Activated CD8-positive, alpha-beta T cell treated with anti-CD3 and anti-CD28 coated beads, Interleukin-2, amount 10 ng/mL, durations not matched to agents 7 days and 5 days (primary cell): Measurements from ENCODE around the gene ETV6. TPM values are rescaled to one million over a fixed set of nuclear protein-coding genes. Genes with fewer than 3 reads are reported as not detected.
A peak's percentile ranks its signal among the peaks of the same experiment; 100 is the strongest.

Source experiments
- ATAC-seq: fragments of 150-1000 bp; cut with Tn5 transposase; one replicate; pipeline ENCODE4 v1.10.0; 2021; ENCODE audit warnings: moderate library complexity
- CTCF ChIA-PET: fragments of 350-600 bp; sonication (Branson Sonifier 250); formaldehyde crosslinking; loops from one replicate; lab custom pipeline; 2021; ENCODE audit warnings: antibody characterized with exemption; lab: Charles Lee
- POLR2A ChIA-PET: fragments of 350-600 bp; sonication (Branson Sonifier 250); formaldehyde crosslinking; loops from one replicate; lab custom pipeline; 2021; ENCODE audit warnings: antibody characterized with exemption; lab: Charles Lee
- DNase-seq: peaks from one replicate; pipeline ENCODE4 v3.0.0-alpha.2; 2020
- H3K27ac Mint-ChIP-seq: one replicate; pipeline ENCODE4 v1.8.0; 2021; ENCODE audit warnings: mild to moderate bottlenecking, mixed read lengths
- H3K27me3 Mint-ChIP-seq: one replicate; pipeline ENCODE4 v1.8.0; 2021; ENCODE audit warnings: low read depth, mixed read lengths
- H3K36me3 Mint-ChIP-seq: one replicate; pipeline ENCODE4 v1.8.0; 2021; ENCODE audit warnings: low read depth, mixed read lengths
- H3K4me1 Mint-ChIP-seq: one replicate; pipeline ENCODE4 v1.8.0; 2021; ENCODE audit warnings: low read depth, mixed read lengths
- H3K4me3 Mint-ChIP-seq: one replicate; pipeline ENCODE4 v1.8.0; 2021; ENCODE audit warnings: mild to moderate bottlenecking, mixed read lengths
- H3K9me3 Mint-ChIP-seq: one replicate; pipeline ENCODE4 v1.8.0; 2022; ENCODE audit warnings: mixed read lengths; ENCODE audit not compliant: insufficient read depth
- total RNA-seq, 2 experiments: library from RNA; stranded (reverse); gene quantifications; one replicate each; pipeline ENCODE4 v1.2.3, GENCODE V29; 2021

ETV6 gene
- total RNA-seq, 2 experiments from 2014 or later = 22.1 to 26.1 TPM

DNA sequence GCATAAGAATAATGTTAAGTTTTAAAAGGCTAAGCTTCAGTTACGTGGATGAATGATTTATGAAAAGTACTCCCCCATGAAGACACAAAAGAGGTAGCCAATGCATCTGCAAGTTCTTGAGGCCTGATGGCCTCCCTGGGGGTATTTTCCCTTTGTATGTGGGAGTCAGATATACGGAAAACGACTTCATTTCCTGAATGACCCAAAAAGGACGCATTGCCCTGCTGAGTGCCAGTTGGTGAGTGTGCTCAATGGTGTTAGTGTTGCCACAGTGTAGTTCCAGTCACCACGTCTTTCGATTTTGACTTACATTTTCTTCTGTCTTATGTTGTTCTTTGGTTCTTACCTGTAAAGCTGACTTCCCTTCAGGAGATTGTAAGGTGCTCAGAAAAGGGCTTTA lies 8.0 kb downstream of the ETV6 start:
- Mint-ChIP-seq H3K27me3 (no peaks in the 10 kb centered on the region), H3K27ac (no peak overlapping the region), H3K9me3 (no peaks in the 10 kb centered on the region), H3K4me3 (no peak overlapping the region), H3K36me3 (peaks cover 27% of the 10 kb centered on the region), H3K4me1 (peaks cover 65% of the 10 kb centered on the region)
- ChIA-PET POLR2A (interaction anchor here (1.1 kb wide), 1 partner anchor 9 kb away, joined by 3 read pairs; no protein-coding TSS in a partner anchor), CTCF (interaction anchor here (0.7 to 4.2 kb wide), 3 partner anchors 110 to 376 kb away, joined by 3 to 16 read pairs (median 3); no protein-coding TSS in a partner anchor)
- ATAC-seq = no peak
- DNase-seq = no peak

DNA sequence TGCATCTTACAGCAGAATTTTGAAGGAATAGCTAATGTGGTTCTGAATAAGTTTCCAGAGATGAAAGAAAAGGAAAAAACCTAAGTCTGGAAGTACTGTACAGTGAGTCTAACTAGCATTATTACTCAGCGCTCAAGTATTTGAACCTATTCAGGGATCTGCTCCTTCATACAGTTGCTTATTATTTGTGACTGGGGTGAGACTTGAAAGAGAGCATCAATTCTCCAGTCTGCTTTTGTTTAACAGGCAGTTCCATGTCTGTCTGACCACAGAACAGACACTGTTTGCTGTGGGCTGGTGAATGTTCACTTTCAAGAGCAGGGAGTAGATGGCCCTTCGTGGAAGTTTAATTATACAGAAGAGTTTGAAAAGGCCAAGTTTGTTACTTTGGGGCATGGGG lies 9.3 kb downstream of the ETV6 start:
- ChIA-PET CTCF (interaction anchor here (0.6 to 4.2 kb wide), 2 partner anchors 15 to 374 kb away, joined by 3 to 16 read pairs; no protein-coding TSS in a partner anchor), POLR2A (interaction anchor here (1.3 kb wide), 1 partner anchor 9 kb away, joined by 6 read pairs; the partner anchor contains the start of gene ETV6)
- DNase-seq = no peak
- Mint-ChIP-seq H3K27me3 (no peaks in the 10 kb centered on the region), H3K4me1 (peaks cover 56% of the 10 kb centered on the region), H3K9me3 (no peaks in the 10 kb centered on the region), H3K27ac (no peak overlapping the region), H3K36me3 (peaks cover 28% of the 10 kb centered on the region), H3K4me3 (no peak overlapping the region)
- ATAC-seq = no peak

DNA sequence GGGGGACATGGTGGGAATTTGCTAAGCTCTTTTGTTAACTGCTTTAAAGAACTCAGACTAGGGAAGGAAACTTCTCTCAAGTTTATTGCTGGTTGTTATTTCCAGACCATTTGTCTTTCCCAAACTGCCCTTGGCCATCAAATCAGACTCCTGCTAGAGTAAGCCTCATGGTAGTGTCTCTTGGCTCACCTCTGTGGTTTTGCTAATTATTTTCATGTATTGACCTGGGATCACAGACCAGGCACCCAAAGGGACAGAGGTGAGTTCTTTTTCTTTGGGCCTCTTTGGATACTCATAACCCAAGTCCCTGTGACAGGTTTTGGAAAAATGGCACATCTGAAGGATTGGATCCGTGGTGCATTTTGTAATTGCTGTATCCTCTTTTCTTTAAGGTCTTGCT lies 11.2 kb downstream of the ETV6 start:
- Mint-ChIP-seq H3K9me3 (no peaks in the 10 kb centered on the region), H3K4me1 (peaks cover 44% of the 10 kb centered on the region), H3K36me3 (peaks cover 35% of the 10 kb centered on the region), H3K27ac (no peak overlapping the region), H3K27me3 (no peaks in the 10 kb centered on the region), H3K4me3 (no peak overlapping the region)
- ChIA-PET CTCF (interaction anchor here (1.4 kb wide), 1 partner anchor 8 kb away, joined by 4 read pairs; no protein-coding TSS in a partner anchor), POLR2A (no interaction called here)
- no peak for DNase-seq
- no peak for ATAC-seq

DNA sequence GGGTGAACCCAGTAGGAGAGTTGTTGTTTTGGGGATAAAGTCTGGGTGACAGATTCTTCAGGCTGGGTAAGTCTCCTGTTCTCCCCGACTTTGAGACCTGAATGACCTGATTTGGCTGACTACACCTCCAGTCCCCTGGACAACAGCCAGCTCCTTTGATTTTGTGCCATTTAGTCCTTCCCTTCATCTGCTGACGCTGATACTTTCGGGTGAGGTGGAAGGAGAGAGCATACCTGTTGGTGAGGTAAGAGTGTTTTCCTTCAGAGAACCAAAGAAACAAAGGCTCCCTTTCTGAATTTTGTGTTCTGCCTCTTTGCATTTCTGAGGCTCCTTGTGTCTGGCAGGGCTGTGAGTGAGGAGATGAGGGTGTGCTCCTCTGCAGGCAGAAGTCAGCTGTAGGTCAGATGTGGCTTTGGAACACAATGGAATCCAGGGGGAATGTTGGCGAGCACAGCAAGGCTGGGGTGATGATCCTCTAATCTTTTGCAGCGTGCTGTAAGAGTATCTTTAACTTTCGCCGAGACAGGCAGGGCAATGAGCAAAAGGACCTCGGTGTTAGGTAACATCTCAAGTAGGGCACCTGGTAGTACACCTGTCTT lies 12.1 kb downstream of the ETV6 start:
- CTCF ChIA-PET = interaction anchor here (0.7 to 1.9 kb wide), 2 partner anchors 11 to 372 kb away, joined by 4 to 7 read pairs; no protein-coding TSS in a partner anchor
- DNase-seq = no peak
- Mint-ChIP-seq H3K4me3 (no peak overlapping the region), H3K4me1 (peaks cover 38% of the 10 kb centered on the region), H3K27me3 (no peaks in the 10 kb centered on the region), H3K36me3 (peaks cover 35% of the 10 kb centered on the region), H3K9me3 (no peaks in the 10 kb centered on the region), H3K27ac (no peak overlapping the region)
- POLR2A ChIA-PET = interaction anchor here (1.7 kb wide), 1 partner anchor 12 kb away, joined by 5 read pairs; the partner anchor contains the start of gene ETV6
- no peak for ATAC-seq

DNA sequence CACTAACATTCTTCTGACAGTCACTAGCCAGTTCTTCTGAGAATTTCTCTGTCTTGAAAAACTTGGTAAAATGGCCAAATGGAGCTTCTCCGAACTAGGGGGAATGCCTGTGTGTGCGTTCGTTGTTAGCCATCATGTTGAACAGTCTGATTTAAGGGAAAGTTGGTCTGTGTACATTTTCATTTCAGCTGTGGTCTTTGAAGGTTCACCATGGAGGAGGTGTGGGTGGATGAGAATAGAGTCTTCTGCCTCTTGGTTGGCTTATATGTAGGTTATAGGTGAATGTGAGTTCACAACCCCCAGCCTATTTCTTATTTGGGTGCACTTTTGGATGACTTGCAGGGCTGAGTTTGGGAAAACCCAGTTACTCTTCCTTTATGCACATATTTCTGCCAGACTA lies 12.9 kb downstream of the ETV6 start:
- peaks cover 34% of the 10 kb centered on the region for H3K36me3 Mint-ChIP-seq
- H3K4me3 Mint-ChIP-seq = no peak overlapping the region
- H3K27me3 Mint-ChIP-seq = no peaks in the 10 kb centered on the region
- ATAC-seq (no peak), DNase-seq (no peak)
- H3K9me3 Mint-ChIP-seq = no peaks in the 10 kb centered on the region
- POLR2A ChIA-PET = interaction anchor here (1.7 kb wide), 1 partner anchor 13 kb away, joined by 5 read pairs; the partner anchor contains the start of gene ETV6
- CTCF ChIA-PET = interaction anchor here (1.9 kb wide), 1 partner anchor 371 kb away, joined by 7 read pairs; no protein-coding TSS in a partner anchor
- H3K4me1 Mint-ChIP-seq = peaks cover 36% of the 10 kb centered on the region
- peak overlapping the region; percentile 22 for H3K27ac Mint-ChIP-seq

DNA sequence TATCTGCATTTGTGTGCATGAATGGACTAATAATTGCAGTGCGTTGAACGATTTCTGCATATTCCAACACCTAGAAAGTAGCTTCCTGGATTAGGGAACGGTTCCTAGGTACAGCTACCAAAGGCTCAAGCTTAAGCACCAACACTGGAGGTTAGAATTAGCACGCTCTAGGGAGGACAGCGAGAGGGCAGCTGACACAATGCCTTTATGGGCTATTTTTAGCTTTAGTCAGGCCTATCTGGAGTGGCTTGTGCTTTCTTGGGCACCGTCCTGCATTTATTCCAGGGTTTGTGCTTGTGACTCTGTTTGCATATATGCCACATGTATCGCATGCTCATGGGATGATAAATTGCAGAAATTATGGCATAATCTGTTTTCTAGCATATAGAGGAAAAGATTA lies 13.7 kb downstream of the ETV6 start:
- no peaks in the 10 kb centered on the region for H3K9me3 Mint-ChIP-seq
- ChIA-PET CTCF (interaction anchor here (1.1 to 1.9 kb wide), 2 partner anchors 370 kb away, joined by 4 to 7 read pairs; no protein-coding TSS in a partner anchor), POLR2A (interaction anchor here (0.6 kb wide), 1 partner anchor 1251 kb away, joined by 3 read pairs; no protein-coding TSS in a partner anchor)
- H3K36me3 Mint-ChIP-seq = peaks cover 27% of the 10 kb centered on the region
- DNase-seq = no peak
- no peaks in the 10 kb centered on the region for H3K27me3 Mint-ChIP-seq
- no peak overlapping the region for H3K27ac Mint-ChIP-seq
- no peak overlapping the region for H3K4me3 Mint-ChIP-seq
- peaks cover 31% of the 10 kb centered on the region for H3K4me1 Mint-ChIP-seq
- ATAC-seq = no peak

DNA sequence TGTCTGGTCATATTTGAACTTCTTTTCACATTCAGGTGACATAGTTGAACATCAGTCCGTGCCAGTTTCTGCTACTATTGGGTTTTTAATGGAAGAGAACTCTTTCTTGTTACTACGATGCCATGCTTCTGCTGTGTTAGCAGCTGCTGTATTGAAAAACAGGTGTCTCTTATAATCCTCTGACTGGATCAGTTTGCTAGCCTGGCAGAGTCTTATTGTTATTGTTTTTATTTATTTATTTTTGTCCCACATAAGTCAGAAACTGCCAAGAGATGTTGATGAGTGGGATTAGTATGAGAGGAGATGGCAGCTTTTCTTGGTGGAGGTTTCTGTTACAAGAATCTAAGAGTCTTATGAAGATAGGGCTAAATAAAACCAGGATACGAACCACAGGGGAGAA lies 14.6 kb downstream of the ETV6 start:
- H3K27me3 Mint-ChIP-seq = no peaks in the 10 kb centered on the region
- peaks cover 24% of the 10 kb centered on the region for H3K4me1 Mint-ChIP-seq
- ChIA-PET POLR2A (interaction anchor here (2.0 kb wide), 1 partner anchor 15 kb away, joined by 4 read pairs; the partner anchor contains the start of gene ETV6), CTCF (interaction anchor here (1.1 to 1.3 kb wide), 2 partner anchors 345 to 369 kb away, joined by 3 to 4 read pairs; no protein-coding TSS in a partner anchor)
- no peak overlapping the region for H3K27ac Mint-ChIP-seq
- H3K36me3 Mint-ChIP-seq = peaks cover 27% of the 10 kb centered on the region
- DNase-seq (no peak), ATAC-seq (no peak)
- H3K4me3 Mint-ChIP-seq = no peak overlapping the region
- no peaks in the 10 kb centered on the region for H3K9me3 Mint-ChIP-seq

DNA sequence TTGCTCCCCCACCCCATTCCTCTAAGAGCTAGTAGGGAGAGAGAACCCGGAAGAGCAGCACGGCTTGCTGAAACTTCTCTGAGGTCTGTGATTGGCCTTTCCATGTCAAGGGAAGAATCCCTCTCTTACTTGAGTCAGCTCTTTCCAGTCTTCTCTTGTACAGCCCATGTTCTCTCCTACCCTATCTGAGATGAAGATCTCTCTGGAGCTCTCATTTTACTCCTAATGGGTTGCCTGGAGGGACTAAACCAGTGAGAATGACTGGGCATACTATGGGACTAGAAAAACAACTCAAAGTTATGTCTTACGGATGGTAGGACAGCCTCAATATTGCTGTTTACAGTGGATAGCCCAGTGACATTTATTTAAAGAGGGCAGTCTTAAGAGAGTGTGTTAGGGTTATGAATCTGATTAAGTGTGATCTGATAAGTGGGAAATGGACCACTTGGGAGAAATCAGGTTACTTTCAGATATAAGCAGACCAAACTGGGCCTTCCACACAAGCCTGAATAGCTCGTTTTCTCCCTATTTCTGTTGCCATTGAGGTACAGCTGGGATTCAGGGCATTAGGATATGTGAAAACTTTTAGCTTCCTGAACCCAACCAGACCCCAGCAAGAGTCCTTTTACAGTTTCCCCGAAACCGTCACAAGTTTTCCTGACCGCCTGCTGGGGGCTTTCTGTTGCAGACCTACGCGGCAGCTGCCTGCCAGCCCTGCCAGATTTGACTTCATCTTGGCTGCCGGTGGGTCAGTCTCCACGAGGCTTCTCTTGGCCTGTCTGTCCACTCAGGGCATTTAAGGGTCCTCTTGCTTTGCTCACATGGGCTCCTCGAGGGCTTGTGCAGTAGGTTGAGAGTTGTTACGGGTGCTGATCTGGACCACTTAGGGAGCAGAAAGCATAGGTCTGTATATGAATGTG lies 16.9 kb downstream of the ETV6 start:
- peaks cover 16% of the 10 kb centered on the region for H3K4me1 Mint-ChIP-seq
- peaks cover 20% of the 10 kb centered on the region for H3K36me3 Mint-ChIP-seq
- no peak overlapping the region for H3K27ac Mint-ChIP-seq
- ATAC-seq (no peak), DNase-seq (no peak)
- H3K27me3 Mint-ChIP-seq = no peaks in the 10 kb centered on the region
- H3K4me3 Mint-ChIP-seq = no peak overlapping the region
- H3K9me3 Mint-ChIP-seq = no peaks in the 10 kb centered on the region
- ChIA-PET CTCF (interaction anchor here (1.2 to 1.3 kb wide), 2 partner anchors 22 to 367 kb away, joined by 3 to 4 read pairs; no protein-coding TSS in a partner anchor), POLR2A (interaction anchor here (1.5 kb wide), 1 partner anchor 9 kb away, joined by 3 read pairs; no protein-coding TSS in a partner anchor)

DNA sequence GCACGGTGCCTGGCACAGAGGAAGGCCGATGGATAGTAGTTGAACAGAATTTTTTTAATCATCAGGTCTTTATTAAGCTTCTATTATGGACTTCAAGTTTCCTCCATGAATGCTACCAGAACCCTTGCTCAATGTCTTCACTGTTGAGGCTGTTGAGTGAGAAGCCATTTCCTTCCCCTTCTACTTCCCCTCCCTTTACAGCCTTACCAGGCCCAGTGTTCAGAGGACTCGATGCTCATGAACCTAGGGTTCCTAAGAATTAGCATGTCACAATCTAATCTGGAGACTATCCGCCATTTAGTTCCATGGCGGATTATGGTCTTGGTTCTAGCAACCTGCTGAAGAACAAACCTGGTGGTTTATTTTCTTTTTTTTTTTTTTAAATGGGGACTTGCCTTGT lies 17.7 kb downstream of the ETV6 start:
- no peak for DNase-seq
- Mint-ChIP-seq H3K27me3 (no peaks in the 10 kb centered on the region), H3K4me3 (no peak overlapping the region), H3K36me3 (peaks cover 14% of the 10 kb centered on the region), H3K9me3 (no peaks in the 10 kb centered on the region), H3K4me1 (peaks cover 12% of the 10 kb centered on the region), H3K27ac (no peak overlapping the region)
- CTCF ChIA-PET = no interaction called here
- ATAC-seq = no peak
- POLR2A ChIA-PET = interaction anchor here (1.5 kb wide), 1 partner anchor 10 kb away, joined by 3 read pairs; no protein-coding TSS in a partner anchor

DNA sequence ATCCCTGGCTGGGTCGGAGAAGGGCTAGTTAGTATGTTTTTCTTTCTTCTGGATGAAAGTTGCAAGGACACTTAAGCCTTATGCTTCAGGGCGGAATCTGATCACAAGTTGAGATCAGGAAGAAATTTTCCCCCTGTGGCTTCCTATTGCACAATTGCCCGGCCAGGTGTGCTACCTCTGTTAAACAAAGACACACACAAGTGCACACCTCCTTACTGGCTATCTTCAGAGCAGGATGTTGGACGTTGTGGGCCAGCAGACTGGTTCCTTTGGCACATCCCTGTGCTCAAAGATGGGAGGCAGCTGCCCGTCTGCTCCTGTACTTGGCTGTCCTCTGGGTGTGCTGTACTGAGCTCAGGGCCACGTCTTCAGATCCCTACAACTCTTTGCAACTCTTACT lies 19.1 kb downstream of the ETV6 start:
- CTCF ChIA-PET = interaction anchor here (1.5 kb wide), 1 partner anchor 9 kb away, joined by 4 read pairs; no protein-coding TSS in a partner anchor
- Mint-ChIP-seq H3K27ac (no peak overlapping the region), H3K4me3 (no peak overlapping the region), H3K4me1 (peaks cover 7% of the 10 kb centered on the region), H3K9me3 (no peaks in the 10 kb centered on the region), H3K27me3 (no peaks in the 10 kb centered on the region), H3K36me3 (peaks cover 10% of the 10 kb centered on the region)
- POLR2A ChIA-PET = no interaction called here
- DNase-seq = no peak
- ATAC-seq = no peak

DNA sequence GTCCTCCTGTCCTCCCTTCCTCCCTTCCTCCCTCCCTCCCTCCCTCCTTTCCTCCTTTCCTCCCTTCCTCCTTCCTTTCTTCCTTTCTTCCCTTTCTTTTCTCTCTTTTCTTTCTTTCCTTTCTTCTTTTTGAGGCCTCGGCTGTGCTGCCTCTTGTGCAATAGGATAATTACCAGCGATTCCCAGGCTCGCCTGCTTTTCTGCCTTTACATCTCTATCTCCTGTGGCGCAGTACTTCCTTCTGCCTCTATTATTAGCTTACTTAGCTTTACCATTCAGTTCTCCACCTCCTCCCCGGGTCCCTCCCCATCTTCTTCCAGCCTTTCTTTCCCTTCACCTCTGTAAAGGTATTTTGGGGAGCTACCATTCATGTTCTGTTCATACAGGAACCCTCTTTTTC lies 19.9 kb downstream of the ETV6 start:
- H3K4me1 Mint-ChIP-seq = peaks cover 7% of the 10 kb centered on the region
- ATAC-seq = no peak

More for the DNA sequence above, 19.9 kb downstream of the ETV6 start:
- no peak overlapping the region for H3K4me3 Mint-ChIP-seq
- H3K9me3 Mint-ChIP-seq = no peaks in the 10 kb centered on the region
- ChIA-PET CTCF (interaction anchor here (1.5 kb wide), 1 partner anchor 9 kb away, joined by 4 read pairs; no protein-coding TSS in a partner anchor), POLR2A (no interaction called here)
- no peak overlapping the region for H3K27ac Mint-ChIP-seq
- H3K27me3 Mint-ChIP-seq = no peaks in the 10 kb centered on the region
- no peak for DNase-seq
- peaks cover 7% of the 10 kb centered on the region for H3K36me3 Mint-ChIP-seq
